Measurements from ENCODE around the gene VASH1.
"Not testable (repeated sequence)": the region's sequence is repeated elsewhere in the genome, so short reads cannot be mapped to it uniquely, and the experiment has no call there.

VASH1 gene

GRCh38 chr14:76761136-76761959 lies at the start of gene VASH1:
TSS of gene VASH1 (plus strand) at chr14:76761468. CDS start at chr14:76762822, 1,354 bp downstream.
- no peak for DNase-seq

- DNase-seq: no peak
Observed at GRCh38 chr14:76713121-76713520, 48.1 kb upstream of the VASH1 start.

GRCh38 chr14:76714470-76714869 lies 46.8 kb upstream of the VASH1 start:
- no peak for DNase-seq

GRCh38 chr14:76715101-76715500 lies 46.2 kb upstream of the VASH1 start:
- no peak for DNase-seq

GRCh38 chr14:76715511-76716081 lies 45.7 kb upstream of the VASH1 start:
- no peak for DNase-seq

GRCh38 chr14:76716285-76716684 lies 45.0 kb upstream of the VASH1 start:
- no peak for DNase-seq

GRCh38 chr14:76717508-76718290 lies 43.6 kb upstream of the VASH1 start:
- no peak for DNase-seq

GRCh38 chr14:76718306-76719040 lies 42.8 kb upstream of the VASH1 start:
- no peak for DNase-seq

GRCh38 chr14:76719666-76720065 lies 41.6 kb upstream of the VASH1 start:
- DNase-seq: no peak

- DNase-seq: no peak
Observed at GRCh38 chr14:76720382-76720813, 40.9 kb upstream of the VASH1 start.

- DNase-seq: not testable (repeated sequence)
Observed at GRCh38 chr14:76721506-76721905, 39.8 kb upstream of the VASH1 start.

- DNase-seq: no peak
Observed at GRCh38 chr14:76724651-76725550, 36.4 kb upstream of the VASH1 start.

- no peak for DNase-seq
Observed at GRCh38 chr14:76726551-76726970, 34.7 kb upstream of the VASH1 start.

- no peak for DNase-seq
Observed at GRCh38 chr14:76727384-76727783, 33.9 kb upstream of the VASH1 start.

- no peak for DNase-seq
Observed at GRCh38 chr14:76727901-76728300, 33.4 kb upstream of the VASH1 start.

- no peak for DNase-seq
Observed at GRCh38 chr14:76729258-76729657, 32.0 kb upstream of the VASH1 start.

GRCh38 chr14:76729953-76730505 lies 31.2 kb upstream of the VASH1 start:
- DNase-seq: no peak

- DNase-seq: not testable (repeated sequence)
Observed at GRCh38 chr14:76734501-76734900, 26.8 kb upstream of the VASH1 start.

- no peak for DNase-seq
Observed at GRCh38 chr14:76736514-76736913, 24.8 kb upstream of the VASH1 start.

GRCh38 chr14:76741074-76741473 lies 20.2 kb upstream of the VASH1 start:
- no peak for DNase-seq

- no peak for DNase-seq
Observed at GRCh38 chr14:76742185-76742584, 19.1 kb upstream of the VASH1 start.

- no peak for DNase-seq
Observed at GRCh38 chr14:76742966-76743365, 18.3 kb upstream of the VASH1 start.

Data from NCI-H2029 treated with DMSO at 0.1 percent for 48 hours (cell line).